DMS79 treated with DMSO at 0.1 percent for 48 hours (cell line): ENCODE measurements around the gene ASCC2.
"Not testable (repeated sequence)": the region's sequence is repeated elsewhere in the genome, so short reads cannot be mapped to it uniquely, and the experiment has no call there.

ENCODE experiments used
- DNase-seq: peaks from one replicate; lab custom pipeline; 2025; lab: John Stamatoyannopoulos, UW

ASCC2 gene, protein sequence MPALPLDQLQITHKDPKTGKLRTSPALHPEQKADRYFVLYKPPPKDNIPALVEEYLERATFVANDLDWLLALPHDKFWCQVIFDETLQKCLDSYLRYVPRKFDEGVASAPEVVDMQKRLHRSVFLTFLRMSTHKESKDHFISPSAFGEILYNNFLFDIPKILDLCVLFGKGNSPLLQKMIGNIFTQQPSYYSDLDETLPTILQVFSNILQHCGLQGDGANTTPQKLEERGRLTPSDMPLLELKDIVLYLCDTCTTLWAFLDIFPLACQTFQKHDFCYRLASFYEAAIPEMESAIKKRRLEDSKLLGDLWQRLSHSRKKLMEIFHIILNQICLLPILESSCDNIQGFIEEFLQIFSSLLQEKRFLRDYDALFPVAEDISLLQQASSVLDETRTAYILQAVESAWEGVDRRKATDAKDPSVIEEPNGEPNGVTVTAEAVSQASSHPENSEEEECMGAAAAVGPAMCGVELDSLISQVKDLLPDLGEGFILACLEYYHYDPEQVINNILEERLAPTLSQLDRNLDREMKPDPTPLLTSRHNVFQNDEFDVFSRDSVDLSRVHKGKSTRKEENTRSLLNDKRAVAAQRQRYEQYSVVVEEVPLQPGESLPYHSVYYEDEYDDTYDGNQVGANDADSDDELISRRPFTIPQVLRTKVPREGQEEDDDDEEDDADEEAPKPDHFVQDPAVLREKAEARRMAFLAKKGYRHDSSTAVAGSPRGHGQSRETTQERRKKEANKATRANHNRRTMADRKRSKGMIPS

DNA sequence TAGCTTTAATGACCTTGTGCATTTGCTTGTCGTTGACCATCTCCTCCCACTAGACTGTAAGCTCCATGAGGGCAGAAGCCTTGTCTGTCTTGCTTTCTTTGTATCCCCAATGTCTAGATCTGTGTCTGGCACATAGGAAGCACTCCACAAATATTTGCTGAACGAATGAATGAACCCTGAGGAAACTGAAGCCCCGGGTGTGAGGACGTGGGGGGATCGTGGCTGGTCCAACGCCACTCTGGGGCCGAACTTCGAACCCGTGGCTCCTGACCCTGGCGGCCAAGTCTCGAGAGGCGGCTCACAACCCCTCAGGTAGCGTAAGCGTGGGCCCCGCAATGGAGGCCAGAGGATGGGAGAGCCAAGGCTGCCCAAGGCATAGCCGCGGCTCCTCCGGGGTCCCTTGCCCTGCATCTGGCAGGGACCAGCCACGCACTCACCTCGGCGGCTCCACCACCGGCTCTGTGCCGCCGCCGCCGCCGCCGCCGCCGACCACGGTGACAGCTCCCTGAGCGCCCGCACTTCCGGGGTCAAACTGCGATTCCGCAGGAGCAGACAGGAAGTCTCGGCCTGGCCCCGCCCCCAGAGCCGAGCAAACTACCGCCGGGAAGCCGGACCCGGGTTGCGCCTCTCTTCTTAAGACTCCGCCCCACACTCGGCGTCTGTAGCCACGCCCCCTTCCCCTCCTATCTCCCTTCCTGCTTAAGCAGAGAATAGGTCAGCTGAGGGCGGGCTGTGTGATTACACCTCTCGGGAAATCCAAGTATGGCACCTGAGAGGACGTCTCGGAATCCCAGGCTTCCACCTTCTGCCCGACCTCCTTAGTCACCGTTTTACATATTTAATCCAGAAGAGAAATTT is at the start of gene ASCC2:
TSS of gene ASCC2 (minus strand) at position 534 of the 858 bp plus-strand sequence. CDS start 5,949 bp downstream, outside the sequence.
- peak; percentile 91 for DNase-seq

DNA sequence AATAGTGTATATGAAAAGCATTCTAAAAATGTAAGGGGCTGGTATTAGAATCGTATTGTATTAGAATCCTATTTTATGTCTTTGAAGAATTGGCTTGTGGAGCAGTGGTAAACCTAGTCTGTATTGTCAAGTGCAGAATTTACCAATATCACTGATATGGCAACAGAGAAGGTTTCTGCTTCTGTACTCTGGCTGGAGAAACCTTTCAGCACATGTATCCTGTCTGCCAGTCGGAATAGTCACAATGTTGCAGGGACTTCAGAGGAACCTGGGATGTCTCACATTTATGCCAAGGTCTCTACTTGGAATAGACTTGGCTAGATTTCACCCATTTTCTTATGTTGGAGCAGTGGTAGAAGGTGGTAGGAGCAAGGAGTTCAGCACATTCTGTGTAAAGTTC is 49.3 kb upstream of the ASCC2 start:
- no peak for DNase-seq

DNA sequence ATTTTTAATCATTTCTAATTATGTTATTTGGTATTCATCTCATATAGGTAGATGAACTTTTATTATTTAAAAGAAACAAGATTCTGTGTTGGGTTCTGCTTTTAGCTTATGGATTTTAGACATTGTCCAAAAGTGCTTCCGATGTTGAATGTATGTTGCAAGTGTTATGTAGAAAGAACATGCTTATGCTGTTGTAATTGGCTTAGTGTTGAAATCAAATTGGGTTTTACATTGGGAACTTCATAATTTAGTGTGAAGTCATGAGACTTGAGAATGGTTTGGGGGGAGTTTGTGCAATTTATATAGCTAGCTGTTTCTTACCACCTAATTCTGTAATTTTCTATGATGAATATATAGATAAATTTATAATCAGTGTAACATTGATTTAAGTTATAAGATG is 48.5 kb upstream of the ASCC2 start:
- no peak for DNase-seq

- DNase-seq: no peak
Measured at GRCh38 chr22:29885610-29886009, 47.5 kb upstream of the ASCC2 start.

DNA sequence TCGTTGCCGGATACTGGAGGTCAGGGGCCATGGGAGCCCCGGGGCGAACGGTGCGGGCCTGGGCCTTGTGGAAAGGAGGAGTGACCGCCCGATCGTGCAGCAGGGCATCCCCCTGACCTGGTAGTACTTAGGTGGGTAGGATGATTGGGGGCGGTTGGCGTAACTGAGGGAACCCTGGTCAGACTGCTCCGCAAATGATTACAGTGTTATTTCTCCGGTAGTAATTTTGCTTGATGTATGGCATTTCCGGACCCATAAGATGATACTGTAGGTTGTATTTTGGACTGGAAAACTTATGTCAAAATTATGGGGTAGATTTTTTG is 45.7 kb upstream of the ASCC2 start:
- no peak for DNase-seq

GRCh38 chr22:29883045-29883774 is 45.1 kb upstream of the ASCC2 start, which contains the start of gene MTMR3:
Gene MTMR3 (plus strand): TSS chr22:29883174. CDS start chr22:29971060, 87,886 bp downstream.
- peak; percentile 71 for DNase-seq

GRCh38 chr22:29882716-29883044 is 44.6 kb upstream of the ASCC2 start:
- DNase-seq: no peak

DNA sequence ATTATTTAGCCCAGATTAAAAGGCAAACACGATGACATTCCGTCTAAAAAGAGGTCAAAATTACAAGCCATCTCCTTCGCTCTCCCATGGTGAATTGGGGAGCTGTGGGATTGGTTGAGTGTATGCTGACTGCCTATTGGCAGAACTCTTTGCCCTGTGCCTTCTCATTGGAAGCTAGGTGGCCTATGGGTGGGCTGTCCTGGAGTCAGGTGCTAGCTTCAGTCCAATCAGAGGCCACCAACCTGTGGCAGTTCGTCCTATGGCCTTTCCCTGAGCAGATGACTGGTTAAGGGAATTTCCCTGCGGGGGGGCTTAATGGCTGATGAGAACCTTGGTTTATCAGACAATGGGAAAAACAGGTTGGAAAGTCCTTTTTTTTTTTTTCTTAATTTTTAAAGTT is 41.7 kb upstream of the ASCC2 start:
- no peak for DNase-seq

DNA sequence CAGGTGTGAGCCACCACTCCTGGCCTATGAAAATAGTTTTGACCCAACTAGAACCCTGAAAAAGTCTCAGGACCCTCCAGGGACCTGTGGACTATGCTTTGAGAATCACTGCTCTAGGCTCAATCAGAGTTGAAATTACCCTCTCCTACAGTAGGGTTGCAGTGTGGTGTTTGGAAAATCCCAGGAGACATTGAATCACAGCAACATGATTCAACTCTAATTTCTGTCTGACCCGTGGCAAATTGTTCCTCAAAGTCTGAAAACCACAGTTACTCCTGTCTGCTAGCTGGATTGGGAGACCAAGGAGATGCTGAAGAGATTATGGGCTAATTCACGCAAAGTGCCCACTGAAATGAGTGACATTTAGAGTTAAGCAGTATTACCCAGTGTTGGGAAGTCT is 39.5 kb upstream of the ASCC2 start:
- no peak for DNase-seq

DNA sequence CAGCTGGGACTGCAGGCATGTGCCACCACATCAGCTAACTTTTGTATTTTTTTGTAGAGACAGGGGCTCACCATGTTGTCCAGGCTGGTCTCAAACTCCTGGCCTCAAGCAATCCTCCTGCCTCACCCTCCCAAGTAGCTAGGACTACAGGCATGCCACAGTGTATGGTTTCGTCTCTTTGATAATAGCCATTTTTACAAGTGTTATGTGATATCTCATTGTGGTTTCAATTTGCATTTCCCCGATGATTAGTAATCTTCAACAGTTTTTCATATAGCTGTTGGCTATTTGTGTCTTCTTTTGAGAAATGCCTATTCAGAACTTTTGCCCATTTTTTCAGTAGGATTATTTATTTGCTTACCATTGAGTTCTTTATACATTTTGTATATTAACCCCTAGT is 35.9 kb upstream of the ASCC2 start:
- DNase-seq: no peak

DNA sequence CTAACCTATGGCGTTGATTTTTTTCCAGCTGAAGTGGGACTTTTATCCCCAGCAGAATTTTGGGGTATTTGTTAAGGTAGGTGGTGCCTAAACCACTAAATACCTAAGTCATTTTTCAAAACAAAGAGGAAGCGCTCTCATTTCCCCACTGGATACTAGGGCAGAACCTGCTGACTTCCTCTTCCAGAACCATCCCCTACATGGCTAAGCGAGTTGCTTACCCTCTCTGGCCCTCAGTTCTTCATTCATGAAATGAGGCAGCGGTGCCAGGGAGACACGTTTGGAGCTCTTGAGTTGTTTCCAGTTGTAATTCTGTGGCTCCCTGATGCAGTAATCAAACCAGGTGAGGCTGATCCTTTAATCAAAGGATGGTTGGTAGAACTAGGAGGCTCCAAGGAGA is 34.9 kb upstream of the ASCC2 start:
- DNase-seq: no peak

DNA sequence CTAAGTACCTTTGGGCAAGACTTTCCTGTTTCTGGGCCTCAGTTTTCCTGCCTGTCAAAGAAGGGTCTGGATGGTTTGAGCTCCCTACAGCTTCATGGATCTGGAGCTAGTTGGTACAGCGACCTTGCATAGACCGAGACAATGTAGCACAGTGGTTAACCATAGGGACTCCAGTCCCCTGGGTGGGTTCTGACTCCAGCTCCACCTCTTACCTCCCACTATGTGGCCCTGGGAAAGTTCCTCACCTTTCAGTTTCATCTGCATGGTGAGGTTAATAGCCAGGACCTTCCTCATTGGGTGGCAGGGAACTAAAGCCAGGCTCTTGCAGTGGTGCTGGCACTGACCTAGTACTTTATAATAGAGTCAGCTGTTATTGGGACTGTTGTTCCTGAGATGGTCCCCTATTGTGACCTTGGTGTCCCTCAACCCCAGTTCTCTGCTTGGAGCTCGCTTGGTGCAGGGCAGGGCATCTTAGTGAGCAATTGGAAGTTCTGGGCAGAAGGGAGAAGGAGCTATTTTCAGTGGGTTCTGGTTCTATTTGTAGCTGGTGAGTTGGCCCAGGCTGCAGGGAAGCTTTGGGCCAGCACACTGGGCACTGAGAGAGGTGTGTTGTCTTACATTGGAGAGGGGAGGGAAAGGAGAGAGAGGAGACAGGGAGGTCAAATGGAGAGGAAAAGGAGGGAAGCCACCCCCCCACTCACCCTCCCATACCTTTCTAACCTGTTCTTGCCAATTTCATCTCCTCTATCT is 34.2 kb upstream of the ASCC2 start:
- no peak for DNase-seq

DNA sequence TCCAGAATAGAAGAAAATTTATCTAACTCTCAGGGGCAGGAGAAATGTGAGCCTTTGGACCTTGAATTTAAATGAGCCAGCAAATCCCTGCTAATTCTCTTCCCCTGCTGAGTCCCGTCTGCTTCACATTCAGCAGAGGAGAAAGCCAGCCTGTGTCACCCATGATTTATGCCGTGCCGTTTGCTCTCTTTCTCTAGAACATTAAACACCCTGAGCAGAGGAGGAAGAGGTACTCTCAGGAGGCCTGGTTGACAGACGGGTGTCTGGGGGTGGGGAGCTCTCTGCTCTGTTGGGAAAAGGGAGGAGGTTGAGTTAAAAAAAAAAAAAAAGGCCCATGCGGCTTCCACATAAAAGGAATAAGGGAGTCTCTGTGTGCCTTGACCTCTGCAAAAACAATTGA is 33.6 kb upstream of the ASCC2 start:
- DNase-seq: peak; percentile 12

DNA sequence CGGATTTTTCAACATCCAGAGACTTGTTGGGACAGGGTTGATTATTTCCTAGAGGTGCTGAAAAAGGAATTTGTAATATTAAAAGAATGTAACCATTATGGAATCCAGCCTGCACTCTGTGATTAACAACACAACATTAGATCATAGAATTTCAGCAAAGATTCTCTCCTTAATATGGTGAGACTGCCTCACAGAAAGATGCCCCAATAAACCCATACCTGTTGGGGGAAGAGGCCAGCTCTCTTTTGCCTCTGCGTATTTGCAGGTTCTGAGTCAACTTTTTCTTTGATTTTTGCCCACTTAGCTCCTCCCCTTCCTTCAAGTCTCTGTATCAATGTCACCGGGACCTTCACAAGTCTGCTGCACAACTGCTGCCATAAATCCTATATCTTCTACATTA is 32.5 kb upstream of the ASCC2 start:
- DNase-seq: no peak

DNA sequence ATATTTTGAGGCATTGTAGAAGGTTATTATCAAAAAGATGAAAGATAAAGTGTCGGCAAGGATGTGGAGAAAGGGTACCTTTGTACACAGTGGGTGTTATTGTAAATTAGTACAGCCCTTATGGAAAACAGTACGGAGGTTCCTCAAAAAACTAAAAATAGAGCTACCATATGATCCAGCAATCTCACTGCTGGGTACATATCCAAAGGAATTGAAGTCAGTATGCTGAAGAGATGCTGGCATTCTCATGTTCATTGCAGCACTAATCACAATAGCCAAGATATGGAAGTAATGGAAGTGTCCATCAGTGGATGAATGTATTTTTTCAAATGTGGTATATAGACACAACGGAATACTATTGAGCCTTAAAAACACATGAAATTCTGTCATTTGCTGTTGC is 29.8 kb upstream of the ASCC2 start:
- DNase-seq: no peak

DNA sequence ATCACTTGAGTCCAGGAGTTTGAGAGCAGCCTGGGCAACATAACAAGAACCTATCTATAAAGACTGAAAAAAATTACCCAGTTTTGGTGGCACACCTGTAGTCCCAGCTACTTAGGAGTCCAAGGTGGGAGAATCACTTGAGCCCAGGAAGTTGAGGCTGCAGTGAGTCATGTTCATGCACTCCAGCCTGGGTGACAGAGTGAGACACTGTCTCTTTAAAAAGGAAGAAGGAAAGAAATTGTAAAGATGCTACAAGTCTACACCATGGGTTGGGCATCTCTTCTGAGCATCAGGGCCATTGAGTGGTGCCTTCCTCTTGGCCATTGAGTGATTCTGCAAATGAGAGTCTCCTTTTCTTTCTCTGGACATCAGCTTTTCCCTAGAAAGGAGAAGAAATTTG is 29.2 kb upstream of the ASCC2 start:
- no peak for DNase-seq

DNA sequence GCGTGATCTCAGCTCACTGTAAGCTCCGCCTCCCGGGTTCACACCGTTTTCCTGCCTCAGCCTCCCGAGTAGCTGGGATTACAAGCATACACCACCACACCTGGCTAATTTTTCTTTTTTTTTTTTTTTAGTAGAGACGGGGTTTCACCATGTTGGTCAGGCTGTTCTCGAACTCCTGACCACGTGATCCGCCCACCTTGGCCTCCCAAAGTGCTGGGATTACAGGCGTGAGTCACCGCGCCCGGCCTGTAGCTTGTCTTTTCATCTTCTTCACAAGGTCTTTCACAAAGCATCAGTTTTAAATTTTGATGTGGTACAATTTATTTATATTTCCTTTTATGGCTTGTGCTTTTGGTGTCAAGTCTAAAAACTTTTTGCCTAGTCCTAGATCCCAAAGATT is 27.5 kb upstream of the ASCC2 start:
- not testable (repeated sequence) for DNase-seq

GRCh38 chr22:29861672-29862297 is 23.7 kb upstream of the ASCC2 start:
- no peak for DNase-seq

GRCh38 chr22:29860006-29860766 is 22.1 kb upstream of the ASCC2 start:
- no peak for DNase-seq

GRCh38 chr22:29859030-29859429 is 21.0 kb upstream of the ASCC2 start:
- DNase-seq: not testable (repeated sequence)
